ENCODE data around the gene SMAD6. TPM values are rescaled to one million over a fixed set of nuclear protein-coding genes. Genes with fewer than 3 reads are reported as not detected.
A peak's percentile ranks its signal among the peaks of the same experiment; 100 is the strongest.

SMAD6 gene
- total and polyA plus RNA-seq, 2 donors (not counting 1 experiment from before 2014, with no cell fraction given), result 0.03 to 0.37 TPM

GRCh38 chr15:66698318-66698961 is 3.6 kb upstream of the SMAD6 start:
- Mint-ChIP-seq H3K9me3 (ENCODE audit: insufficient read depth) (no peaks in the 10 kb centered on the region), H3K4me3 (no peak overlapping the region), H3K4me1 (peaks cover 27% of the 10 kb centered on the region), H3K27me3 (peaks cover 4% of the 10 kb centered on the region), H3K27ac (no peak overlapping the region)
- POLR2A ChIA-PET, result no interaction called here
- no peaks in the 10 kb centered on the region for H4K20me1 ChIP-seq (ENCODE audit: control insufficient read depth, insufficient read depth, low read length, poor library complexity, severe bottlenecking)
- no peaks in the 10 kb centered on the region for H3K9me3 ChIP-seq (ENCODE audit: control extremely low read depth in 1 of 3, control insufficient read depth in 2 of 3, insufficient read depth in 1 of 3, low read length in 2 of 3)
- peaks cover 30 to 38% of the 10 kb centered on the region in 2 donors for H3K4me1 ChIP-seq (ENCODE audit: control insufficient read depth in 2 of 2, insufficient read depth in 2 of 2, low read length in 2 of 2)
- H3K27ac ChIP-seq (ENCODE audit: low read length in 2 of 2), result no peak overlapping the region
- no peak overlapping the region for H2AFZ ChIP-seq (ENCODE audit: insufficient read depth, low read depth, low read length, poor library complexity, severe bottlenecking)
- H3K79me2 ChIP-seq (ENCODE audit: control insufficient read depth, insufficient read depth, low read length), result no peaks in the 10 kb centered on the region
- H3K4me2 ChIP-seq (replicated peaks; ENCODE audit: low read depth, low read length, poor library complexity, severe bottlenecking), result no peak overlapping the region
- no peaks in the 10 kb centered on the region for H3K36me3 ChIP-seq (replicated peaks in 1 of 2; ENCODE audit: control extremely low read depth in 1 of 2, control insufficient read depth in 1 of 2, extremely low read depth in 1 of 2, insufficient read depth in 2 of 2, low read length in 1 of 2)
- CTCF ChIA-PET, result interaction anchor here (0.9 to 2.3 kb wide), 2 partner anchors 80 to 153 kb away, joined by 3 to 7 read pairs; no protein-coding TSS in a partner anchor
- DNase-seq (peak; percentile 28), ATAC-seq (ENCODE audit: low read depth) (no peak)
- TF ChIP-seq CTCF (IDR thresholded peaks at IDR 0.05) (peak; percentile 32), EZH2 (IDR thresholded peaks at IDR 0.05; ENCODE audit: borderline replicate concordance, insufficient read depth, low read depth, low read length, poor library complexity, severe bottlenecking) (no peak)
- 50% methylated on average over 3 of the region's 6 CpGs for WGBS (ENCODE audit: insufficient coverage)
- no peak overlapping the region for H3K9ac ChIP-seq (ENCODE audit: low read length)
- peaks cover 0 to 14% (median 3%) of the 10 kb centered on the region in 4 experiments for H3K27me3 ChIP-seq (replicated peaks in 1 of 4; ENCODE audit: control extremely low read depth in 1 of 4, control insufficient read depth in 3 of 4, insufficient read depth in 4 of 4, low read length in 3 of 4)
- intact Hi-C loops (cut with micrococcal nuclease), result no loop called here
- no peak overlapping the region for H3K4me3 ChIP-seq (ENCODE audit: control extremely low read depth in 1 of 5, extremely low read depth in 1 of 5, insufficient read depth in 1 of 5, low read depth in 2 of 5, low read length in 4 of 5)

- no peak overlapping the region for H3K27ac ChIP-seq (ENCODE audit: low read length in 2 of 2)
- Mint-ChIP-seq H3K27me3 (peaks cover 4% of the 10 kb centered on the region), H3K4me1 (peaks cover 27% of the 10 kb centered on the region), H3K4me3 (no peak overlapping the region), H3K9me3 (ENCODE audit: insufficient read depth) (no peaks in the 10 kb centered on the region), H3K27ac (no peak overlapping the region)
- ATAC-seq (ENCODE audit: low read depth) (no peak), DNase-seq (no peak)
- H3K4me2 ChIP-seq (replicated peaks; ENCODE audit: low read depth, low read length, poor library complexity, severe bottlenecking), result no peak overlapping the region
- TF ChIP-seq CTCF (IDR thresholded peaks at IDR 0.05) (no peak), EZH2 (IDR thresholded peaks at IDR 0.05; ENCODE audit: borderline replicate concordance, insufficient read depth, low read depth, low read length, poor library complexity, severe bottlenecking) (no peak)
- peaks cover 26 to 34% of the 10 kb centered on the region in 2 donors for H3K4me1 ChIP-seq (ENCODE audit: control insufficient read depth in 2 of 2, insufficient read depth in 2 of 2, low read length in 2 of 2)
- H4K20me1 ChIP-seq (ENCODE audit: control insufficient read depth, insufficient read depth, low read length, poor library complexity, severe bottlenecking), result no peaks in the 10 kb centered on the region
- no peaks in the 10 kb centered on the region for H3K79me2 ChIP-seq (ENCODE audit: control insufficient read depth, insufficient read depth, low read length)
- ChIA-PET CTCF (interaction anchor here (2.3 kb wide), 1 partner anchor 80 kb away, joined by 7 read pairs; no protein-coding TSS in a partner anchor), POLR2A (no interaction called here)
- no peak overlapping the region for H2AFZ ChIP-seq (ENCODE audit: insufficient read depth, low read depth, low read length, poor library complexity, severe bottlenecking)
- WGBS (ENCODE audit: insufficient coverage), result 95% methylated on average over 5 of the region's 6 CpGs
- no peaks in the 10 kb centered on the region for H3K9me3 ChIP-seq (ENCODE audit: control extremely low read depth in 1 of 3, control insufficient read depth in 2 of 3, insufficient read depth in 1 of 3, low read length in 2 of 3)
- intact Hi-C loops (cut with micrococcal nuclease), result no loop called here
- no peak overlapping the region for H3K9ac ChIP-seq (ENCODE audit: low read length)
- no peaks in the 10 kb centered on the region for H3K36me3 ChIP-seq (replicated peaks in 1 of 2; ENCODE audit: control extremely low read depth in 1 of 2, control insufficient read depth in 1 of 2, extremely low read depth in 1 of 2, insufficient read depth in 2 of 2, low read length in 1 of 2)
- H3K4me3 ChIP-seq (ENCODE audit: control extremely low read depth in 1 of 5, extremely low read depth in 1 of 5, insufficient read depth in 1 of 5, low read depth in 2 of 5, low read length in 4 of 5), result no peak overlapping the region
- peaks cover 0 to 16% (median 3%) of the 10 kb centered on the region in 4 experiments for H3K27me3 ChIP-seq (replicated peaks in 1 of 4; ENCODE audit: control extremely low read depth in 1 of 4, control insufficient read depth in 3 of 4, insufficient read depth in 4 of 4, low read length in 3 of 4)
Measured at GRCh38 chr15:66698971-66699370, 3.1 kb upstream of the SMAD6 start.
